GM10248 (cell line): ENCODE measurements around the gene WDR27.

Experiments
- CTCF ChIA-PET: fragments of 300-600 bp; sonication (Branson Sonifier 250); formaldehyde crosslinking; extraction: SDS; loops from one replicate; lab custom pipeline; 2021; ENCODE audit warnings: antibody characterized with exemption; lab: Yijun Ruan, JAX
- POLR2A ChIA-PET: fragments of 350-650 bp; sonication (Branson Sonifier 250); formaldehyde crosslinking; extraction: SDS; loops from one replicate; lab custom pipeline; 2020; ENCODE audit warnings: antibody characterized with exemption; lab: Yijun Ruan, JAX
- DNase-seq: peaks from one replicate; pipeline ENCODE4 v3.0.0; 2012; ENCODE audit errors: extremely low spot score
- CTCF ChIP-seq: IDR thresholded peaks from 2 replicates; pipeline ENCODE4 v1.5.1; 2012; ENCODE audit warnings: mild to moderate bottlenecking, low read depth; ENCODE audit errors: extremely low read depth, missing control alignments, control extremely low read depth

WDR27 gene

GRCh38 chr6:169529931-169530751 is 171.7 kb downstream of the WDR27 start:
- POLR2A ChIA-PET = no interaction called here
- CTCF ChIA-PET = interaction anchor here (1.0 to 1.1 kb wide), 2 partner anchors 16 to 48 kb away, joined by 3 to 4 read pairs; no protein-coding TSS in a partner anchor
- DNase-seq = no peak

GRCh38 chr6:169528755-169529154 is 173.1 kb downstream of the WDR27 start:
- no peak for DNase-seq
- CTCF ChIA-PET = no interaction called here
- POLR2A ChIA-PET = no interaction called here
- no peak for TF ChIP-seq CTCF

More at GRCh38 chr6:169529931-169530751, 171.7 kb downstream of the WDR27 start:
- TF ChIP-seq CTCF = no peak

DNA sequence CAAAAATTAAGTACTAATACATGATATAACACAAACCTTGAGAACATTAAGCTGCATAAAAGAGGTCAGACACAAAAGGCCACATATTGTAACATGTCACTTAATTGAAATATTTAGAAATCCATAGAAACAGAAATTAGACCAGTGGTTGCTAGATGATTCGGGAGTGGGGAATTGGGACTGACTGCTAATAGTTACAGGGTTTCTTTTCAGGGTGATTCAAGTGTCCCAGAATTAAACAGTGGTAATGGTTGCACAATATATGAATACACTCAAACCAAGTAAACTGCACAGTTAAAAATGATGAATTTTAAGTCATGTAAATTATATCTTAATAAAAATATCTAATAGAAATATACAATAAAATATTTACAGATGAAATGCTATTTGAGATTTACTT is 174.5 kb downstream of the WDR27 start:
- TF ChIP-seq CTCF = no peak
- CTCF ChIA-PET = no interaction called here
- DNase-seq = no peak
- POLR2A ChIA-PET = no interaction called here

- no peak for TF ChIP-seq CTCF
- POLR2A ChIA-PET = no interaction called here
- DNase-seq = no peak
- CTCF ChIA-PET = interaction anchor here (1.2 kb wide), 1 partner anchor 28 kb away, joined by 3 read pairs; no protein-coding TSS in a partner anchor
Measured at GRCh38 chr6:169521825-169522224, 180.0 kb downstream of the WDR27 start.

DNA sequence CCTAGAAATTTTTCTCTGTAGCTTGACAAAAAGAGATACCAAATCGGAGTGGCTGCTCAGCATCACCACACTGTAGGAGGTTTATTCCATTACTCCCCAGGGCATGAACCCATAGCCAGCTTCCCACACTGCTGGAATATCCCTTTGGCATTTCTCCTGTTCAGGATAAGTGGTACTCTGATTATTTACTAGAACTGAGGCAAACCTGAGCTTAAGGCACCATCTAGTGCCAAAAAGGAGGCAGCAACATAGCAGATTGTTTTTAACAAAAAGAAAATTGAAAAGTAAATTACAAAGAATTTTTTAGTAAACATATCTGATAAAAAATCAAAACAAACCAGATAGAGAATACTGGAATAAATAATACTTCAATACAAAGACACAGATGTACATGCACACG is 181.7 kb downstream of the WDR27 start:
- ChIA-PET CTCF (interaction anchor here (1.0 kb wide), 1 partner anchor 628 kb away, joined by 3 read pairs; no protein-coding TSS in a partner anchor), POLR2A (no interaction called here)
- no peak for DNase-seq
- peak; percentile 2 for TF ChIP-seq CTCF

GRCh38 chr6:169518451-169518850 is 183.4 kb downstream of the WDR27 start:
- ChIA-PET POLR2A (no interaction called here), CTCF (no interaction called here)
- no peak for DNase-seq
- TF ChIP-seq CTCF = no peak
